K562 (cell line): Measurements from ENCODE around the gene HNRNPM. TPM values are rescaled to one million over a fixed set of nuclear protein-coding genes. Genes with fewer than 3 reads are reported as not detected.
A peak's percentile ranks its signal among the peaks of the same experiment; 100 is the strongest.

Source experiments
- ATAC-seq: fragments of 200-7000 bp; cut with Tn5 transposase; 3 replicates; pipeline ENCODE4 v1.9.1; 2020; ENCODE audit warnings: moderate library complexity
- BruUV-seq: library from RNA; stranded (reverse); fragments of 400-500 nt; replicated peaks from 2 replicates; lab custom pipeline; 2021; lab: Mats Ljungman, UMichigan
- CTCF ChIA-PET: fragments of 300-600 bp; formaldehyde crosslinking; extraction: SDS; loops from one replicate; lab custom pipeline; 2021; ENCODE audit warnings: low intra/inter-chr PET ratio; lab: Yijun Ruan, JAX
- POLR2A ChIA-PET: fragments of 300-600, 350-650 bp; sonication (Branson Sonifier 250); formaldehyde crosslinking; extraction: SDS; loops from one replicate; lab custom pipeline; 2021; ENCODE audit warnings: antibody characterized with exemption, inconsistent platforms; lab: Yijun Ruan, JAX
- DNase-seq, 4 experiments: peaks; one replicate each; pipeline versions ENCODE4 v3.0.0 to v3.0.0-alpha.2; 2011 to 2018; ENCODE audit warnings: low spot score in 3 of 4, mixed read lengths in 3 of 4; ENCODE audit errors: extremely low read depth in 1 of 4
- FAIRE-seq: peaks from 2 replicates; lab custom pipeline; 2011; peaks lifted over from hg19 to GRCh38; lab: Jason Lieb, UNC
- H2AFZ ChIP-seq: 2 replicates; pipeline ENCODE4 v1.6.0; 2011; ENCODE audit warnings: low read depth, low read length, control low read depth, inconsistent platforms
- H3K27ac ChIP-seq: fragments of 200-600 bp; 3 replicates; pipeline ENCODE4 v1.8.0; 2011; ENCODE audit warnings: low read depth, mild to moderate bottlenecking, control low read depth, inconsistent platforms, low read length, moderate library complexity, mixed read lengths; ENCODE audit errors: extremely low read depth
- H3K27me3 ChIP-seq, 2 experiments: fragments of 300-600 bp in 1 of 2; 2 replicates in 1 of 2; 3 replicates in 1 of 2; pipeline versions ENCODE4 v1.6.0 to v1.8.0; 2011; ENCODE audit warnings: inconsistent platforms in 2 of 2, low read length in 2 of 2, mild to moderate bottlenecking in 1 of 2, mixed read lengths in 1 of 2, moderate library complexity in 1 of 2; ENCODE audit not compliant: control insufficient read depth in 2 of 2, insufficient read depth in 2 of 2
- H3K36me3 ChIP-seq: fragments of 300-600 bp; 3 replicates; pipeline ENCODE4 v1.8.0; 2011; ENCODE audit warnings: mild to moderate bottlenecking, low read length, inconsistent platforms; ENCODE audit not compliant: control insufficient read depth, insufficient read depth
- H3K4me1 ChIP-seq, 2 experiments: fragments of 200-600 bp in 1 of 2; replicated peaks in 1 of 2; 2 replicates in 1 of 2; 3 replicates in 1 of 2; pipeline versions ENCODE4 v1.5.1 to v1.8.0; 2011; ENCODE audit warnings: inconsistent platforms in 2 of 2, low read length in 2 of 2, mild to moderate bottlenecking in 1 of 2, mixed read lengths in 1 of 2, moderate library complexity in 1 of 2; ENCODE audit not compliant: control insufficient read depth in 2 of 2, insufficient read depth in 2 of 2
- H3K4me2 ChIP-seq: 2 replicates; pipeline ENCODE4 v1.6.1; 2011; ENCODE audit warnings: low read length, control low read depth, inconsistent platforms, mixed read lengths; ENCODE audit not compliant: insufficient read depth
- H3K4me3 ChIP-seq: fragments of 200-600 bp; sonication (generic), shearing (Covaris generic); 2 replicates; pipeline ENCODE4 v1.5.1; 2016; ENCODE audit warnings: control low read depth, inconsistent platforms
- H3K79me2 ChIP-seq: fragments of 200-600 bp; 3 replicates; pipeline ENCODE4 v1.8.0; 2011; ENCODE audit warnings: low read length, inconsistent platforms; ENCODE audit not compliant: control insufficient read depth, insufficient read depth
- H3K9ac ChIP-seq, 2 experiments: 2 replicates each; pipeline versions ENCODE4 v1.6.0 to v1.6.1; 2011; ENCODE audit warnings: low read depth in 2 of 2, low read length in 2 of 2, control low read depth in 1 of 2, inconsistent platforms in 1 of 2, mild to moderate bottlenecking in 1 of 2, mixed read lengths in 1 of 2; ENCODE audit not compliant: insufficient read depth in 1 of 2
- H3K9me1 ChIP-seq: one replicate; pipeline ENCODE4 v1.6.0; 2011; ENCODE audit warnings: inconsistent platforms, mild to moderate bottlenecking, low read length, moderate library complexity; ENCODE audit not compliant: control insufficient read depth, insufficient read depth
- H3K9me3 ChIP-seq: replicated peaks from 2 replicates; pipeline ENCODE4 v1.5.1; 2011; ENCODE audit warnings: low read depth, low read length, inconsistent platforms; ENCODE audit not compliant: control insufficient read depth, insufficient read depth
- H4K20me1 ChIP-seq: replicated peaks from 2 replicates; pipeline ENCODE4 v1.6.1; 2011; ENCODE audit warnings: low read length, inconsistent platforms, mixed read lengths; ENCODE audit not compliant: control insufficient read depth, insufficient read depth
- AFF1 ChIP-seq, 2 experiments: fragments of 450-650 bp; IDR thresholded peaks; 2 replicates each; pipeline ENCODE4 v1.6.1; 2018; ENCODE audit warnings: mild to moderate bottlenecking in 2 of 2, low read depth in 1 of 2; ENCODE audit not compliant: partially characterized antibody in 2 of 2
- ARID1B ChIP-seq: fragments of 450-650 bp; IDR thresholded peaks from 2 replicates; pipeline ENCODE4 v1.6.1; 2016; ENCODE audit warnings: antibody characterized with exemption, mild to moderate bottlenecking, inconsistent platforms
- ARID3B ChIP-seq: fragments of 250-450 bp; sonication (Bioruptor Pico); IDR thresholded peaks from 2 replicates; pipeline ENCODE4 v1.4.0; 2020; ENCODE audit warnings: borderline replicate concordance
- BDP1 ChIP-seq: IDR thresholded peaks from 3 replicates; pipeline ENCODE4 v1.6.1; 2011; ENCODE audit not compliant: insufficient read length, insufficient read depth
- CHAMP1 ChIP-seq: fragments of 450-650 bp; IDR thresholded peaks from 2 replicates; pipeline ENCODE4 v1.6.1; 2016; ENCODE audit warnings: mild to moderate bottlenecking
- HMBOX1 ChIP-seq: sonication (generic); IDR thresholded peaks from 2 replicates; pipeline ENCODE4 v1.6.1; 2016
- MEF2A ChIP-seq: IDR thresholded peaks from 2 replicates; pipeline ENCODE4 v1.6.1; 2011; ENCODE audit warnings: low read depth, mild to moderate bottlenecking, low read length, moderate library complexity; ENCODE audit not compliant: control insufficient read depth
- NCOR1 ChIP-seq: fragments of 450-650 bp; IDR thresholded peaks from 2 replicates; pipeline ENCODE4 v1.6.1; 2016; ENCODE audit warnings: mild to moderate bottlenecking, moderate library complexity
- POLR2AphosphoS2 ChIP-seq: IDR thresholded peaks from 2 replicates; pipeline ENCODE4 v1.6.1; 2012; ENCODE audit warnings: low read length, improper control_type of control experiment
- PRPF4 ChIP-seq: fragments of 200-400 bp; formaldehyde crosslinking; IDR thresholded peaks from one replicate; pipeline ENCODE4 v1.6.1; 2017; ENCODE audit warnings: low read length, low read depth, mild to moderate bottlenecking; ENCODE audit not compliant: insufficient read depth, poor library complexity, severe bottlenecking
- SUPT5H ChIP-seq: fragments of 450-650 bp; IDR thresholded peaks from 2 replicates; pipeline ENCODE4 v1.6.1; 2016
- TRIM28 ChIP-seq: fragments of 450-650 bp; IDR thresholded peaks from 2 replicates; pipeline ENCODE4 v1.6.1; 2017
- ZFPM2 ChIP-seq: fragments of 250-450 bp; sonication (Bioruptor Pico); IDR thresholded peaks from 2 replicates; pipeline ENCODE4 v1.5.1; 2022; ENCODE audit warnings: mild to moderate bottlenecking
- WGBS: fragments of 100-300 bp; shearing (Covaris generic); methylation state at CpG from one replicate; pipeline ENCODE4 v1.1.6; 2016; ENCODE audit warnings: low coverage, mixed read lengths; ENCODE audit not compliant: insufficient coverage; ENCODE audit errors: missing lambda C conversion rate; 5-methylcytosine and 5-hydroxymethylcytosine counted together
- in situ Hi-C: fragments of 300-500 bp; cut with MboI; formaldehyde crosslinking; loops from 4 replicates; pipeline ENCODE4 v1.15.0; 2018; ENCODE audit warnings: inconsistent platforms, mixed read lengths
- intact Hi-C: fragments of 100-400 bp; cut with micrococcal nuclease; formaldehyde crosslinking; loops from 2 replicates; pipeline ENCODE4 v1.14.2; 2022
- polyA plus RNA-seq, 8 experiments: library from polyadenylated mRNA; depleted of rRNA in 4 of 8; stranded (reverse) in 5 of 8; unstranded in 3 of 8; fragments of >200 nt; fragmentation: Nextera tagmentation in 2 of 8; fragmentation: Illumina TruSeq in 1 of 8; extraction: Ambion mirVana in 2 of 8; extraction: Trizol in 1 of 8; gene quantifications; 2 replicates each; pipeline versions ENCODE4 v1.2.1 to v1.2.3, GENCODE V29; 2011 to 2014; ENCODE audit warnings: inconsistent platforms in 1 of 8, missing spikeins in 1 of 8
- total RNA-seq, 7 experiments: library from RNA; depleted of rRNA in 6 of 7; stranded (reverse); fragments of >200 nt in 6 of 7; fragmentation: Illumina TruSeq in 2 of 7; extraction: Trizol in 2 of 7; gene quantifications; 2 replicates each; pipeline versions ENCODE4 v1.2.1 to v1.2.3, GENCODE V29; 2011 to 2021; ENCODE audit warnings: low replicate concordance in 1 of 7

Gene HNRNPM
- total and polyA plus RNA-seq, 9 of the 15 experiments (the other 6 are each of a cell fraction or from before 2014, with no cell fraction given), result 11.1 to 340 (median 195) TPM

- peak; percentile 22; the same call in 1 of the 2 replicates for TF ChIP-seq ARID1B
Measured at GRCh38 chr19:8531470-8531869, 86.7 kb downstream of the HNRNPM start (continued).

GRCh38 chr19:8532225-8532624 lies 87.5 kb downstream of the HNRNPM start:
- H4K20me1 ChIP-seq, result no peaks in the 10 kb centered on the region
- in situ Hi-C loops, result no loop called here
- 39% methylated on average over 2 of the region's 2 CpGs for WGBS
- peaks cover 0 to 11% of the 10 kb centered on the region in 2 experiments; a peak in 2 of 5 replicates for H3K4me1 ChIP-seq
- intact Hi-C loops, result no loop called here
- H3K27ac ChIP-seq, result no peak overlapping the region
- no peak overlapping the region for H3K4me3 ChIP-seq
- CTCF ChIA-PET, result no interaction called here
- no peak for FAIRE-seq
- no peaks in the 10 kb centered on the region for H3K79me2 ChIP-seq
- H3K4me2 ChIP-seq, result no peak overlapping the region
- H3K36me3 ChIP-seq, result no peaks in the 10 kb centered on the region
- no peaks in the 10 kb centered on the region for H3K9me1 ChIP-seq
- no TSS peak for BruUV-seq
- POLR2A ChIA-PET, result no interaction called here
- DNase-seq, result no peak
- no peak overlapping the region for H3K9ac ChIP-seq
- H3K27me3 ChIP-seq, result peaks cover 5 to 35% of the 10 kb centered on the region in 2 experiments; a peak in 3 of 5 replicates
- no peak for ATAC-seq
- H2AFZ ChIP-seq, result no peak overlapping the region
- no peaks in the 10 kb centered on the region for H3K9me3 ChIP-seq
- TF ChIP-seq BDP1, result no peak
- no peak for TF ChIP-seq AFF1 (IDR thresholded peaks at IDR 0.05; ENCODE audit: low read depth in 1 of 2, partially characterized antibody in 2 of 2)
- no peak for TF ChIP-seq ZFPM2 (CRISPR knock-in tag)
- TF ChIP-seq NCOR1, result no peak
- TF ChIP-seq TRIM28, result no peak
- no peak for TF ChIP-seq HMBOX1
- TF ChIP-seq MEF2A, result no peak
- no peak for TF ChIP-seq ARID3B (CRISPR knock-in tag)
- TF ChIP-seq SUPT5H, result no peak
- no peak for TF ChIP-seq PRPF4
- no peak for TF ChIP-seq CHAMP1
- no peak for TF ChIP-seq POLR2AphosphoS2
